AG04449 (cell line): ENCODE data around the gene KLHL18.
"Not testable (repeated sequence)": the region's sequence is repeated elsewhere in the genome, so short reads cannot be mapped to it uniquely, and the experiment has no call there.

Experiments used
- CTCF ChIA-PET: fragments of 350-600 bp; formaldehyde crosslinking; extraction: SDS; loops from one replicate; lab custom pipeline; 2021; ENCODE audit warnings: antibody characterized with exemption; lab: Yijun Ruan, JAX
- POLR2A ChIA-PET: fragments of 400-600, 350-600 bp; formaldehyde crosslinking; extraction: SDS; loops from one replicate; lab custom pipeline; 2020; ENCODE audit warnings: antibody characterized with exemption, inconsistent platforms; lab: Yijun Ruan, JAX
- DNase-seq: peaks from one replicate; pipeline ENCODE4 v3.0.0-alpha.2; 2010; ENCODE audit warnings: low read depth, low spot score
- H3K4me3 ChIP-seq: 2 replicates; pipeline ENCODE4 v1.5.1; 2011; ENCODE audit warnings: low read depth, mild to moderate bottlenecking, control low read depth, low read length
- CTCF ChIP-seq: IDR thresholded peaks from one replicate; pipeline ENCODE4 v1.5.1; 2011; ENCODE audit warnings: mild to moderate bottlenecking, moderate library complexity, low read length, control low read depth, inconsistent platforms; ENCODE audit not compliant: insufficient read depth; ENCODE audit errors: missing control alignments

KLHL18 gene

GRCh38 chr3:47366833-47367232, 84.1 kb downstream of the KLHL18 start:
- DNase-seq: no peak
- no peak overlapping the region for H3K4me3 ChIP-seq
- ChIA-PET POLR2A (no interaction called here), CTCF (no interaction called here)
- no peak for TF ChIP-seq CTCF

DNA sequence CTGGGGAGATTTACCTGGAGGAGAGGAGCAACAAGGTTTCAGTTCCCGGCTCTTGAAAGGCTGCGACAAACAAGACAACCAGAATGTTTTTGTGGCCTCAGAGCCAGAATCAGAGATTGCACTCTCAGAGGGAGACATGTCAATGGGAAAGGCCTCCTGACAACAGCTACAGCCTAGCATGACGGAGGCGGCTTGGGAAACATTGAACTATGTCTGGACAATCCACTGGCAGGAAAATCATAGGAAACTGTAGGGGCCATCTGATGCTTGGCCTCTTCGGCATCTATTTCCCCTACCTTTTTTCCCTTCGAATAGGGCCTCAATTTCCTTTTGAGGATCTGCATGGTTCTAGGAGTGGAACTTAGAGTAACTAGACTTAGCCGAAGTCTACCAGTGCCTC, 84.9 kb downstream of the KLHL18 start:
- no peak overlapping the region for H3K4me3 ChIP-seq
- ChIA-PET CTCF (no interaction called here), POLR2A (no interaction called here)
- DNase-seq: no peak
- TF ChIP-seq CTCF: no peak

DNA sequence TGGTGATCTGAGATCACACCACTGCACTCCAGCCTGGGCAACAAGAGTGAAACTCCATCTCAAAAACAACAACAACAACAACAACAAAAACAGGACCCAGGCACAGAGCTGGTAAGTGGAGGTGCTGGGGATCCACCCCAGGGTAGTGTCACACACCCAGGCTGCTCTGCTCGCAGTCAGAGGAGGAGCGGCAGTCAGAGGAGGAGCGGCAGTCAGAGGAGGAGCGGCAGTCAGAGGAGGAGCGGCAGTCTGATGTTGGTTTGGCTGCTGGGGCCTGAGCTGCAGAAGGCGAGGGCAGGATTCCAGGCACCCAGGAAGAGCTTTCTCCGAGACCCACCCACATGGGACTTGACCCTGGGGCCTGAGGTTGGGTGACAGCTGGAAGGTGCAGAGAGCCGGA, 87.3 kb downstream of the KLHL18 start:
- DNase-seq, POLR2A ChIA-PET, H3K4me3 ChIP-seq: not testable (repeated sequence)
- CTCF ChIA-PET: interaction anchor here (0.6 to 3.7 kb wide), 13 partner anchors 8 to 671 kb away, joined by 3 to 17 read pairs (median 4); partner anchors contain the start of gene PTPN23

DNA sequence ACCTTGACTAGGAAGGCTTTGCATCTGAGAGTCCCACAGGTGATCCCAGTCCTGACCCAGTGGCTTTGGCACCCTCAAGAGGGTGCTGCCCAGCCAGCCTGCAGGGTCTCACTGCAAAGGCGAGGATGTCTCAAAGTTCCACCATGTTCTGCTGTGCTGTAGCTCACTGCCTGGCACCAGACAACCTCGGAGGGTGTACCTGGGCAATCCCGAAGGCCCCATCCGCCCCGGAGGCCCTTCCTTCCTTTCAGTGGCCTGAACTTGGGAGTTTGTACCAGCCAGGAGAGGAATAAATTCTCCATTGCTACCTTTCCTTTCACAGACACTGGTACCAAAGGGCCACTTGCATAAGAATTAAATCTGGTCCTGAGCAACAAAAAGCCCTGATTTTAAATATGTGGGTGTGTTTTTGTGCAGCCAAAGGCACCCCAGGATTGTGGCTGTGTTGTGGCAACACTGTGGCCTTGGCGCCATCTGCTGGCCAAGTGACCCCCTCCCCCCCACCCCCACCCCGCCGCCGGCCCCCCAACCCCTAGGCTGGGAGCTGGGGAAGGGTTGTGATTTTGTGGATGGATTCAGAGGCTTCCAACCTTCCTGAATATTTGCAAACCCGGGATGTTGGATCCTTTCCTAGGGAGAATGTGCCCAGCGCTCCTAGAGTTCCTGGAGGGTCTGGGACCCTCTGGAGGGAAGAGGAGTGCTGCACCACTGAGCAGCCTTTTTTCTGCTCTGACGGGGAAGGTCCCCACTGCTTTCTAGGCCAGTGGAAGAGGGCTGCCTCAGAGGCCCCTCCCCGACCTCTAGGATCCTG, 88.3 kb downstream of the KLHL18 start:
- DNase-seq: no peak
- ChIA-PET POLR2A (no interaction called here), CTCF (interaction anchor here (0.6 to 3.7 kb wide), 14 partner anchors 8 to 672 kb away, joined by 3 to 17 read pairs (median 3); partner anchors contain the start of gene PTPN23)
- no peak for TF ChIP-seq CTCF
- H3K4me3 ChIP-seq: no peak overlapping the region

DNA sequence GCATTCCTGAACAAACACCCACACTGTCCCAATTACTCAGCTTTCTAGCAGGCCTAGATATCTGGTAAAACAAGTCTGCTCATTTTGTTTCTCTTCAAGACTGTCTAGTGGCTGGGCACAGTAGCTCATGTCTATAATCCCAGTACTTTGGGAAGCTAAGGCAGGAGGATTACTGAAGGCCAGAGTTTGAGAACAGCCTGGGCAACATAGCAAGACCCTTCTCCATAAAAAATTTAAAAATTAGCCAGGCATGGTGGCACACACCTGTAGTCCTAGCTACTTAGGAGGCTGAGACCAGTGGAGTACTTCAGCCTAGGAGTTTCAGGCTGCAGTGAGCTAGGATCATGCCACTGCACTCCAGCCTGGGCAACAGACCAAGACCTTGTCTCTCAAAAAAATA, 91.8 kb downstream of the KLHL18 start:
- DNase-seq: no peak
- no peak overlapping the region for H3K4me3 ChIP-seq
- ChIA-PET POLR2A (interaction anchor here (0.7 kb wide), 1 partner anchor 15 kb away, joined by 3 read pairs; no protein-coding TSS in a partner anchor), CTCF (interaction anchor here (0.7 to 1.9 kb wide), 2 partner anchors 9 to 669 kb away, joined by 3 to 7 read pairs; no protein-coding TSS in a partner anchor)
- TF ChIP-seq CTCF: no peak

- TF ChIP-seq CTCF: no peak
- no peak overlapping the region for H3K4me3 ChIP-seq
- ChIA-PET CTCF (interaction anchor here (0.6 to 1.9 kb wide), 4 partner anchors 125 to 674 kb away, joined by 3 to 7 read pairs (median 4); no protein-coding TSS in a partner anchor), POLR2A (no interaction called here)
- DNase-seq: no peak
These were observed 93.6 kb downstream of the KLHL18 start for GRCh38 chr3:47376393-47376792.
